AG09319 (cell line): ENCODE measurements around the gene NOP53.

Source experiments
- DNase-seq: peaks from one replicate; pipeline ENCODE4 v3.0.0-alpha.2; 2010; ENCODE audit warnings: low read depth; ENCODE audit errors: extremely low read depth
- TF ChIP-seq, protein P1 (sequence below): IDR thresholded peaks from 2 replicates; pipeline ENCODE4 v1.5.1; 2011; ENCODE audit warnings: low read depth, mild to moderate bottlenecking, inconsistent platforms, low read length, moderate library complexity

NOP53 gene

DNA sequence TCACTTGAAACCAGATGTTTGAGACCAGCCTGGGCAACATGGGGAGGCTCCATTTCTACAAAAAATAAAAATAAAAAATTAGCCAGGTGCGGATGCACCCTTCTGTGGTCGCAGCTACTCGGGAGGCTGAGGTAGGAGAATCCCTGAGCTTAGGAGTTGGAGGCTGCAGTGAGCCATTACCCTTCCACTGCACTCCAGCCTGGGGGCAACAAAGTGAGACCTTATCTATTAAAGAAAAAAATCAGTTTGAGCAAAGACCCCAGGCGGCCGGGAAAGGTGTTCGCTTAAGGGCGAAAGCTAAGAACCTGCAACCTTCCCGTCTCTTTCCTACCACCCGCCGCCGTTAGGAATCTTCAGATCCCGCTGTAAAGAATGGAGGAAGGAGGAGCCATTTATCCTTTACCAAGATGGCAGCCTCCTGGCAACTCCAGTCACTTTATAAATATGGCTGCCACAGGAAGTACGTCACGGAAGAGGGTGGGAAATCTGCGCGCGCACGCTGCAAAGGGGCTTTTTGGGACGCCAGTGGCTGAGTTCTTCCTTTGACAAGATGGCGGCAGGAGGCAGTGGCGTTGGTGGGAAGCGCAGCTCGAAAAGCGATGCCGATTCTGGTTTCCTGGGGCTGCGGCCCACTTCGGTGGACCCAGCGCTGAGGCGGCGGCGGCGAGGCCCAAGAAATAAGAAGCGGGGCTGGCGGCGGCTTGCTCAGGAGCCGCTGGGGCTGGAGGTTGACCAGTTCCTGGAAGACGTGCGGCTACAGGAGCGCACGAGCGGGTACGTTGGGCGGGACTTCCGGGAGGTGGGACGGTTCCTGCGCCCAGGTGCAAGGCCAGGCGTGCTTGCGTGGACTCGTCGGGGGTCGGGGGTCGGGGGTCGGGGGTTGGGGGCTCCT, at the start of gene NOP53:
Gene NOP53, plus strand, starts transcription at position 537 of the 892 bp plus-strand sequence. Its CDS starts 14 bp downstream, at position 551.
- peak; percentile 94 for DNase-seq
- TF ChIP-seq, protein P1, sequence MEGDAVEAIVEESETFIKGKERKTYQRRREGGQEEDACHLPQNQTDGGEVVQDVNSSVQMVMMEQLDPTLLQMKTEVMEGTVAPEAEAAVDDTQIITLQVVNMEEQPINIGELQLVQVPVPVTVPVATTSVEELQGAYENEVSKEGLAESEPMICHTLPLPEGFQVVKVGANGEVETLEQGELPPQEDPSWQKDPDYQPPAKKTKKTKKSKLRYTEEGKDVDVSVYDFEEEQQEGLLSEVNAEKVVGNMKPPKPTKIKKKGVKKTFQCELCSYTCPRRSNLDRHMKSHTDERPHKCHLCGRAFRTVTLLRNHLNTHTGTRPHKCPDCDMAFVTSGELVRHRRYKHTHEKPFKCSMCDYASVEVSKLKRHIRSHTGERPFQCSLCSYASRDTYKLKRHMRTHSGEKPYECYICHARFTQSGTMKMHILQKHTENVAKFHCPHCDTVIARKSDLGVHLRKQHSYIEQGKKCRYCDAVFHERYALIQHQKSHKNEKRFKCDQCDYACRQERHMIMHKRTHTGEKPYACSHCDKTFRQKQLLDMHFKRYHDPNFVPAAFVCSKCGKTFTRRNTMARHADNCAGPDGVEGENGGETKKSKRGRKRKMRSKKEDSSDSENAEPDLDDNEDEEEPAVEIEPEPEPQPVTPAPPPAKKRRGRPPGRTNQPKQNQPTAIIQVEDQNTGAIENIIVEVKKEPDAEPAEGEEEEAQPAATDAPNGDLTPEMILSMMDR: no peak

DNA sequence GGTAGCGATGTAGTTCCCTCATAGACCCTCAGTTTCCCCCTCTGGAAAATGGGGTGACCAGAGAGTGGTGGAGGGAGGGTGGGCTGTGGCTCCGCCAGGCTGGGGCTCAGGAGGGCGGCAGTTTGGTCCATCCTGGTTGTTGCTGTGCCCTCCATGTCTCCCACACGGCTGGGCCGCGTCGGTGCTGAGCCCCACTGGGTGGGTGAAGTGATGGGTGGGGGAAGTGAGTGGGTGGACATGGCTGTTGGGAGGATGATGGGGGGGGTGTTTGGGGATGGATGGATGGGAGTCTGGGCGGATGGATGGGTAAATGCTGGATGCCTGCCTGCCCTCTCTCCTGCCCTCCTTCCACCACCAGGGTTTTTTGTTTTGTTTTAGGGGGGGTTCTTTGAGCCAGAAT, 48.7 kb upstream of the NOP53 start:
- DNase-seq: no peak
- TF ChIP-seq, protein P1: no peak

DNA sequence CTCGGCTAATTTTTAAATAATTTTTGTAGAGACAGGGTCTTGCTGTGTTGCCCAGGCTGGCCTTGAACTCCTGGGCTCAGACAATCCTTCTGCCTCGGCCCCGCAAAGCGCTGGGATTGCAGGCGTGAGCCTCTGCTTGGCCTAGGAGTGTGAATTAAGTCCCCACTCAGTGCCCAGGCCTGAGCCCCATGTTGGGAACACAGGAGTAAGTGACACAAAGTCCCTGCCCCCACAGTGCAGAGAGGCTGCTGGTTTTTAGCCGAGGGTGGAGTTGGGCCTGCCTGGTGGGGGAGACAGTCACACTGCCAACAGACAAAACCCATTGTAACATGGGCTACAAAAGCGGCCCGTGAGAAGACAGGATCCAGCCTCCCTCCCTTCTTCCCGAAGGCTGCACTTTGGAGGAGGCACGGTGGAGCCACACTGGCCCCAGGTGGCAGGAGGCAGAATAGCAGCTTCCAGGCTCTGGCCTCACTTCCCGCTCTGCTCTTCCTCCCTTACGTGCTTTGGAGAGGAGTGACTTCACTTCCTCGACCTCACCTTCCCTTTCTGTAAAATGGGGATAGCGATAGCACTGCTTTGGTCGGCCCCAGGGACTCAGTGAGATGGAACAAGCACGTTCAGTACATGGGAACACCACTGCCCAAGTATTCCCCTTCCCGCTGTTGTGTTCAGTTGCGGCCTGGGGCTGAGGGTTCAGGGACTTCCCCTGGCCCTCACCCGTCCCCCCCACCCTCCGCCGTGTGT, 47.3 kb upstream of the NOP53 start:
- TF ChIP-seq, protein P1: no peak; the same call in none of the 2 replicates
- DNase-seq: peak; percentile 57

DNA sequence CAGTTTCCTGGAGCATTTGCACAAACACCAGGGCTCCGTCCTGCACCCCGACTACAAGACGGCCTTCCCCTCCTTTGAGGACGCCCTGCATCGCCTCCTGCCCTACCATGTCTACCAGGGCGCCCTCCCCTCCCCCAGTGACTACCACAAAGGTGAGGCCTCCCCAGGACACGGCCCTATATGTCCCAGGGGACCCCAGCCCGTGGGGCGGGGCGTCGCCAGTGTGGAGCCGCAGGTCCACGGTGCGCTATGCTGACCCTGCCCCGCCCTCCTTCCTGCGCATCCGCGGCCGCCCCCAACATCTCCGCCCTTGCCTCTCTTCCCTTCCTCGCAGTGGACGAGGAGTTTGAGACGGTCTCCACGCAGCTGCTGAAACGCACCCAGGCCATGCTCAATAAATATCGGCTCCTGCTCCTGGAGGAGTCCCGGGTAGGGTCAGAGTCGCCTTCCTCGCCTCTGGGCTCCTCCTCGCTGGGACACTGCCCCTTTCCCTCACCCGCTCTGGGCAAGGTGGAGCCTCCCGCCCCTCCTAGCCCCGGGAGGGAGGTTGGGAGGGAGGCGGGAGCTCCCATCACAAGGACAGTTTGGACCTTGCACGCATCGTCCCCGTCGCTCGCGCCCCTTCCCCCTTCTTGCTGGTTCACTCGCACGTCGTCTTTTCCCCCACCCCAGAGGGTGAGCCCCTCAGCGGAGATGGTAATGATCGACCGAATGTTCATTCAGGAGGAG, 46.6 kb upstream of the NOP53 start:
- no peak for DNase-seq
- TF ChIP-seq, protein P1: no peak

- no peak for DNase-seq
- TF ChIP-seq, protein P1: peak; percentile 70
These were observed 45.9 kb upstream of the NOP53 start for GRCh38 chr19:47699360-47699917.

DNA sequence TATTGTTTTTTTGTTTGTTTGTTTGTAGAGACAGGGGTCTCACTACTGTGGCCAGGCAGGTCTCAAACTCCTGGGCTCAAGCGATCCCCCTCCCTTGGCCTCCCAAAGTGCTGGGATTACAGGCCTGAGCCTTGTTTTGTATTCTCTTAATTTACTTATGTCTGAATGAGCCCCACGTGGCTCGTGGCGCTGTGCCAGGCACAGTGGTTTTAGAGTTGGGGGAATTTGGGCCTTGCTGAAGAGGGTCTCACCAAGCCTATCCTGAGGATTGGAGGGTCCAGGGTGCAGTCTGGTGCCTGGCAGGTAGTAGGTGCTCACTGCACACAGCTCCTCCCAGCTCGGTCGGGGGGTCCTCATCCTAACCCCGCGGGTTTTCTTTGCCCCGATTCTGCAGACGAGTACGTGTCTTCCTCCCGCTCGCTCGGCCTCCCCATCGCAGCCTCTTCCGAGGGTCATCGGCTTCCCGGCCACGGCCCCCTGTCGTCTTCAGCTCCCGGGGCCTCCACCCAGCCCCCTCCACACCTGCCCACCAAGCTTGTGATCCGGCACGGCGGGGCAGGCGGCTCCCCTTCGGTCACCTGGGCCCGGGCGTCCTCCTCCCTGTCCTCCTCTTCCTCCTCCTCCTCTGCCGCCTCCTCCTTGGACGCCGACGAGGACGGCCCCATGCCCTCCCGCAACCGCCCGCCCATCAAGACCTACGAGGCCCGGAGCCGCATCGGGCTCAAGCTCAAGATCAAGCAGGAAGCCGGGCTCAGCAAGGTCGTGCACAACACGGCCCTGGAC, 44.2 kb upstream of the NOP53 start:
- TF ChIP-seq, protein P1: no peak
- no peak for DNase-seq
